Osteoblast (primary cell): ENCODE results near the gene ARHGAP21. TPM values are rescaled to one million over a fixed set of nuclear protein-coding genes. Genes with fewer than 3 reads are reported as not detected.

Experiments
- DNase-seq: peaks from one replicate; pipeline ENCODE4 v3.0.0; 2011; ENCODE audit warnings: low spot score, mixed read lengths; ENCODE audit not compliant: insufficient read length; ENCODE audit errors: missing footprints
- H2AFZ ChIP-seq: 2 replicates; pipeline ENCODE4 v1.6.0; 2011; ENCODE audit warnings: mild to moderate bottlenecking, low read length
- H3K27ac ChIP-seq: 2 replicates; pipeline ENCODE4 v1.5.1; 2011; ENCODE audit warnings: mild to moderate bottlenecking, low read depth, low read length, moderate library complexity
- H3K27me3 ChIP-seq: 2 replicates; pipeline ENCODE4 v1.6.0; 2012; ENCODE audit warnings: mild to moderate bottlenecking, control low read depth, inconsistent platforms, low read length, moderate library complexity; ENCODE audit not compliant: insufficient read depth
- H3K36me3 ChIP-seq: 2 replicates; pipeline ENCODE4 v1.5.1; 2011; ENCODE audit warnings: mild to moderate bottlenecking, low read length, control low read depth, moderate library complexity; ENCODE audit not compliant: insufficient read depth
- H3K4me1 ChIP-seq: 2 replicates; pipeline ENCODE4 v1.5.1; 2011; ENCODE audit warnings: mild to moderate bottlenecking, low read length, control low read depth, moderate library complexity; ENCODE audit not compliant: insufficient read depth
- H3K4me2 ChIP-seq: 2 replicates; pipeline ENCODE4 v1.6.0; 2011; ENCODE audit warnings: mild to moderate bottlenecking, low read length; ENCODE audit not compliant: insufficient read depth
- H3K4me3 ChIP-seq: fragments of 200-600 bp; sonication (generic); 3 replicates; pipeline ENCODE4 v1.5.1; 2012; ENCODE audit warnings: mild to moderate bottlenecking, low read length, inconsistent platforms; ENCODE audit not compliant: insufficient read depth
- H3K79me2 ChIP-seq: 2 replicates; pipeline ENCODE4 v1.6.0; 2012; ENCODE audit warnings: mild to moderate bottlenecking, low read length, control low read depth, inconsistent platforms; ENCODE audit not compliant: insufficient read depth
- H3K9me3 ChIP-seq: 2 replicates; pipeline ENCODE4 v1.5.1; 2011; ENCODE audit warnings: low read depth, low read length, control low read depth
- H4K20me1 ChIP-seq: 2 replicates; pipeline ENCODE4 v1.6.0; 2012; ENCODE audit warnings: mild to moderate bottlenecking, low read length, control low read depth; ENCODE audit not compliant: insufficient read depth
- CTCF ChIP-seq: IDR thresholded peaks from 2 replicates; pipeline ENCODE4 v1.5.1; 2011; ENCODE audit warnings: mild to moderate bottlenecking, low read depth, low read length, moderate library complexity; ENCODE audit errors: extremely low read depth
- total RNA-seq: library from RNA; depleted of rRNA; stranded (reverse); fragments of >200 nt; gene quantifications from 2 replicates; pipeline ENCODE4 v1.2.3, GENCODE V29; 2012

ARHGAP21 gene
- total RNA-seq, 1 donor = 140 TPM

DNA sequence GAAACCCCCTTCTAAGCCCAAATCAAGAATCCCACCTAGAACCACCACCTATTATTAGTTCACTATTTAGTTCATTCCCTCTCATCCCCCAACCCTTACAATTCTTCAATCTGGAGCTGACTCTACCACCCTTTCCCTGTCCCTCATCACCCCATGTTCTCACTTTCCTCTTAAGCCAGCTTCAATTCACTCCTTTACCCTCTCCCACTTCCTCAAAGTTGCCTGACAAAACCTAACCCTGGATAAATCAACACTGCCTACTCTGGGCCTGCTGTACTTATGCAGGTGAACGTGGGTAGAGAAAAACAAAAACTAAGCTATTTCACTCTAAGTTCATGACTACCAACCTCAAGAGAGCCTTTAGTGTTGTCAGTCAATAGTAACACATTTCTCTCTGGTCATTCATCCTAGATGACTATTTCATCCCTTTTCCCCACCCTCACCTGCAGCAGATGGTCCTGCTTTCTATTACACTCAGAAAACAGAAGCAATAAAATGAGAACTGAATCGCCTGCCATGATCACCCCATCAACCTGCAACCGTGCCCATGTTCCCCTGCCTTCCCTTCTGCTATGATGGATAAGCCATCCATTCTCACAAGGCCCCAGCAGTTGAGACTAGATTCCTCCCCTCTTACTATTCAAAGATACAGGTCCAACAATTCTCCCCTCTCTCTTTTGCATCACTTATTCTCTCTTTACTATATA is 52.6 kb downstream of the ARHGAP21 start:
- Histone ChIP-seq H3K27ac (no peak overlapping the region), H2AFZ (no peak overlapping the region), H3K27me3 (no peaks in the 10 kb centered on the region), H3K4me1 (no peaks in the 10 kb centered on the region), H3K36me3 (peaks cover 3% of the 10 kb centered on the region), H3K79me2 (peaks cover 76% of the 10 kb centered on the region), H3K4me2 (no peak overlapping the region), H4K20me1 (peaks cover 12% of the 10 kb centered on the region), H3K4me3 (no peak overlapping the region), H3K9me3 (no peaks in the 10 kb centered on the region)
- no peak for DNase-seq
- no peak for TF ChIP-seq CTCF

DNA sequence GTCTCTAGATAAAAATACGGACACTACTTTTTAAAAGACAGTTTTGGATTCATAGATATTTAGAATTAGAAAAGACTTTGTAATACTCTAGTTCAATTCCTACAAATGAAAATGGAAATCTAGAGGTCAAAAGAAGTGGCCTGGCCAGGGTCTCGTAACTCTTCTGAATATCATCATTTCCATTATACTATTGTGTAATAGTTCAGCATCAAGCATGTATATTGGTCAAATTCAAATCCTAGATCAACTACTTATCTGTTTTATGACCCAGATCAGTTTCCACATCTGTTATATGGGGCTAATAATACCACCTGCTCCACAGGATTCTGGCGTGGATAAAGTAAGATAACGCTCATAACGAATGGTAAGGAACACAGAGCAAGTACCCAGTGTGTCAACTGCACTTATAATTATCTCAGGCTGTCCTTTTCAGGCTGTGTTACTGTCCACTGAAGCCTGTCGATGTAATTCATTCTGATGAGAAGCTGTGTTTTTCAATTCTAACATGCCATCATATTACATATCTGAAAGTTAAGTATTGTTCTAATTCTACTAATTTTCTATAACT is 54.3 kb downstream of the ARHGAP21 start:
- H3K4me1 ChIP-seq = no peaks in the 10 kb centered on the region
- peaks cover 9% of the 10 kb centered on the region for H4K20me1 ChIP-seq
- TF ChIP-seq CTCF = no peak
- no peaks in the 10 kb centered on the region for H3K9me3 ChIP-seq
- no peak for DNase-seq
- H3K36me3 ChIP-seq = peaks cover 3% of the 10 kb centered on the region
- H3K4me2 ChIP-seq = no peak overlapping the region
- no peak overlapping the region for H2AFZ ChIP-seq
- H3K27ac ChIP-seq = no peak overlapping the region
- peaks cover 64% of the 10 kb centered on the region for H3K79me2 ChIP-seq
- no peak overlapping the region for H3K4me3 ChIP-seq
- no peaks in the 10 kb centered on the region for H3K27me3 ChIP-seq

DNA sequence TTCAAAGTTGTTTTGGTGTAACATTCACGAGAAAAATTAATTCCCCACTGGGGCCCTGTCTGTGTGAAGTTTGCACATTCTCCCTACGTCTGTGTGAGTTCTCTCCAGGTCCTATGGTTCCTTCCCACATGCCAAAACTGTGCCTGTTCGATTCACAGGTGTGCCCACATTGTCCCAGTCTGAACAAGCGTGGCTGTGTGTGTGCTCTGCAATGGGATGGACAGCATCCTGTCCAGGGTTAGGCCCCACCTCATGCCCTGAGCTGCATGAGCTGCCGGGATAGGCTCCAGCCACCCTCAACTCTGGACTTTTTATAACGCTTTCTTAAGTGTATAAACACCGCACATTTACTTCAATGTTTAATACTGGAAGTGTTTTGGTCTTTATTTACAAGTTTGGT is 55.4 kb downstream of the ARHGAP21 start:
- no peak overlapping the region for H2AFZ ChIP-seq
- H3K79me2 ChIP-seq = peaks cover 52% of the 10 kb centered on the region
- H3K9me3 ChIP-seq = no peaks in the 10 kb centered on the region
- H3K4me2 ChIP-seq = no peak overlapping the region
- no peaks in the 10 kb centered on the region for H3K27me3 ChIP-seq
- H3K4me1 ChIP-seq = no peaks in the 10 kb centered on the region
- H3K4me3 ChIP-seq = no peak overlapping the region
- H3K27ac ChIP-seq = no peak overlapping the region
- DNase-seq = no peak
- peaks cover 3% of the 10 kb centered on the region for H3K36me3 ChIP-seq
- H4K20me1 ChIP-seq = peaks cover 9% of the 10 kb centered on the region
- TF ChIP-seq CTCF = no peak

GRCh38 chr10:24664991-24665390 is 58.7 kb downstream of the ARHGAP21 start:
- H2AFZ ChIP-seq = no peak overlapping the region
- no peak overlapping the region for H3K4me3 ChIP-seq
- H3K27ac ChIP-seq = no peak overlapping the region
- TF ChIP-seq CTCF = no peak
- H3K4me2 ChIP-seq = no peak overlapping the region
- H3K36me3 ChIP-seq = peaks cover 7% of the 10 kb centered on the region
- peaks cover 33% of the 10 kb centered on the region for H3K79me2 ChIP-seq
- no peak for DNase-seq
- no peaks in the 10 kb centered on the region for H3K9me3 ChIP-seq
- H4K20me1 ChIP-seq = no peaks in the 10 kb centered on the region
- H3K27me3 ChIP-seq = no peaks in the 10 kb centered on the region
- no peaks in the 10 kb centered on the region for H3K4me1 ChIP-seq
